Loucy (cell line): Measurements from ENCODE around the gene COX7A2L.

Experiments
- H2AFZ ChIP-seq: fragments of 200-600 bp; sonication (generic); 2 replicates; pipeline ENCODE4 v1.6.0; 2016; ENCODE audit warnings: antibody characterized with exemption, mild to moderate bottlenecking, low read length, moderate library complexity
- H3F3A ChIP-seq: fragments of 200-600 bp; 2 replicates; pipeline ENCODE4 v1.6.0; 2016; ENCODE audit warnings: antibody characterized with exemption, low read depth, mild to moderate bottlenecking
- H3K27me3 ChIP-seq: fragments of 200-600 bp; sonication (generic); 2 replicates; pipeline ENCODE4 v1.6.1; 2014; ENCODE audit warnings: low read length, mild to moderate bottlenecking; ENCODE audit not compliant: insufficient read depth, poor library complexity, severe bottlenecking
- H3K36me3 ChIP-seq: fragments of 200-600 bp; sonication (generic); 2 replicates; pipeline ENCODE4 v1.6.1; 2016; ENCODE audit warnings: low read length; ENCODE audit not compliant: insufficient read depth
- H3K4me1 ChIP-seq: fragments of 200-600 bp; sonication (generic); 2 replicates; pipeline ENCODE4 v1.5.1; 2014; ENCODE audit warnings: low read length, mild to moderate bottlenecking; ENCODE audit not compliant: insufficient read depth, poor library complexity, severe bottlenecking
- H3K4me2 ChIP-seq: fragments of 200-600 bp; sonication (generic); 2 replicates; pipeline ENCODE4 v1.6.0; 2014; ENCODE audit warnings: antibody characterized with exemption, low read length, low read depth, mild to moderate bottlenecking; ENCODE audit not compliant: poor library complexity, severe bottlenecking
- H3K4me3 ChIP-seq: fragments of 200-600 bp; sonication (generic); 2 replicates; pipeline ENCODE4 v1.5.1; 2014; ENCODE audit warnings: low read length, mild to moderate bottlenecking, mixed read lengths; ENCODE audit not compliant: poor library complexity, severe bottlenecking
- H3K79me2 ChIP-seq: fragments of 200-600 bp; sonication (generic); 2 replicates; pipeline ENCODE4 v1.6.1; 2014; ENCODE audit warnings: low read length; ENCODE audit not compliant: insufficient read depth
- H3K9ac ChIP-seq: fragments of 200-600 bp; sonication (generic); 2 replicates; pipeline ENCODE4 v1.6.0; 2014; ENCODE audit warnings: mild to moderate bottlenecking, low read depth, low read length, moderate library complexity; ENCODE audit not compliant: poor library complexity, severe bottlenecking
- H3K9me2 ChIP-seq: fragments of 200-600 bp; sonication (generic); replicated peaks from 2 replicates; pipeline ENCODE4 v1.6.1; 2016; ENCODE audit warnings: low read depth, low read length, mixed read lengths
- H3K9me3 ChIP-seq: fragments of 200-600 bp; sonication (generic); 2 replicates; pipeline ENCODE4 v1.6.1; 2014; ENCODE audit warnings: mild to moderate bottlenecking, antibody characterized with exemption, low read length, low read depth; ENCODE audit not compliant: insufficient read depth
- H4K20me1 ChIP-seq: fragments of 200-600 bp; sonication (generic); 2 replicates; pipeline ENCODE4 v1.6.0; 2014; ENCODE audit warnings: antibody characterized with exemption, low read length, mild to moderate bottlenecking; ENCODE audit not compliant: insufficient read depth, poor library complexity, severe bottlenecking
- EZH2phosphoT487 ChIP-seq: fragments of 200-600 bp; IDR thresholded peaks from 2 replicates; pipeline ENCODE4 v1.6.1; 2018; ENCODE audit warnings: antibody characterized with exemption, mild to moderate bottlenecking, moderate library complexity, borderline replicate concordance
- TF ChIP-seq, protein P1 (sequence below): fragments of 200-600 bp; sonication (generic); conservative IDR thresholded peaks from 2 replicates; pipeline ENCODE4 v1.5.1; 2014; ENCODE audit warnings: mild to moderate bottlenecking, antibody characterized with exemption, low read length

The COX7A2L gene

DNA sequence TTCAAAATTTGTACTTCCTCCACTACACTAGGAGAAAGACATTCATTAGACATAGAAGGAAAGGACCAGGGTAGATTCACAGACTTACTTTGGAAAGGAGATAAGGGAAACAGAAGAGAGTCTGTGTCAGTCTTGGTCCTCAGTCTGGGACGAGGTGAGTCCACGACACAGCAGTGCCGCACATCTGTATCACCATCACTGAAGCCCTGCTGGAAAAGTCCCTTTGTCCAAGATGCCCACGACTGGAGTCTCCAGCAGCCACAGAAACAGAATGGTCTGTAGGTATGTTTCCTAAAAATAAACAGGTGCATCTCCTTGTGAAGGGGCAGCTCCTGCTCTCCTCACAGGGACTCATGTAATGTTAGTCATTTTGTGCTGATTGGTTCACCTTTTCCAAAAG lies 27.4 kb downstream of the COX7A2L start:
- Histone ChIP-seq H4K20me1 (no peaks in the 10 kb centered on the region), H2AFZ (no peak overlapping the region), H3K4me2 (no peak overlapping the region), H3F3A (no peaks in the 10 kb centered on the region), H3K27me3 (no peaks in the 10 kb centered on the region), H3K9me2 (no peaks in the 10 kb centered on the region), H3K9me3 (no peaks in the 10 kb centered on the region), H3K36me3 (peaks cover 43% of the 10 kb centered on the region; the same call in 1 of the 2 replicates), H3K79me2 (no peaks in the 10 kb centered on the region), H3K4me1 (no peaks in the 10 kb centered on the region), H3K4me3 (no peak overlapping the region), H3K9ac (no peak overlapping the region)
- TF ChIP-seq, protein P1, sequence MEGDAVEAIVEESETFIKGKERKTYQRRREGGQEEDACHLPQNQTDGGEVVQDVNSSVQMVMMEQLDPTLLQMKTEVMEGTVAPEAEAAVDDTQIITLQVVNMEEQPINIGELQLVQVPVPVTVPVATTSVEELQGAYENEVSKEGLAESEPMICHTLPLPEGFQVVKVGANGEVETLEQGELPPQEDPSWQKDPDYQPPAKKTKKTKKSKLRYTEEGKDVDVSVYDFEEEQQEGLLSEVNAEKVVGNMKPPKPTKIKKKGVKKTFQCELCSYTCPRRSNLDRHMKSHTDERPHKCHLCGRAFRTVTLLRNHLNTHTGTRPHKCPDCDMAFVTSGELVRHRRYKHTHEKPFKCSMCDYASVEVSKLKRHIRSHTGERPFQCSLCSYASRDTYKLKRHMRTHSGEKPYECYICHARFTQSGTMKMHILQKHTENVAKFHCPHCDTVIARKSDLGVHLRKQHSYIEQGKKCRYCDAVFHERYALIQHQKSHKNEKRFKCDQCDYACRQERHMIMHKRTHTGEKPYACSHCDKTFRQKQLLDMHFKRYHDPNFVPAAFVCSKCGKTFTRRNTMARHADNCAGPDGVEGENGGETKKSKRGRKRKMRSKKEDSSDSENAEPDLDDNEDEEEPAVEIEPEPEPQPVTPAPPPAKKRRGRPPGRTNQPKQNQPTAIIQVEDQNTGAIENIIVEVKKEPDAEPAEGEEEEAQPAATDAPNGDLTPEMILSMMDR: no peak
- TF ChIP-seq EZH2phosphoT487: no peak

DNA sequence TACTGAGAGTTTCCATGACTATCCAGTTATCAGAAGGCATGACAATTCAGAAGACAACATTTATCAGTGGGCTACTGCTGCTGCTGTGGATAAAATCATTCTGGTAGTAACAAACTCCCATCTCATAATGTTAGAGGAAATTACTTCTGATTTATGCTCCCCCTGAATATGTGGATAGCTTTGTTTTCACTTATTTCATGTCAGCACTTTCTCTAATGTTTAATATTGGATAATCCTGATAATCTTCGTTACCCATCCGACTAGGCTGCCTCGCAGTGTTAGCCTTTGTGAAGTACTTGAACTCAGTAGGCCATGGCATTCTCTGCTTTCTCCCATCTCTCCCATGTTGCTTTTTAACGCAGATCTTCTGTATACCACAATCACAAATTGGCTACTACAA lies 28.4 kb downstream of the COX7A2L start:
- Histone ChIP-seq H3K4me3 (no peak overlapping the region), H3F3A (no peaks in the 10 kb centered on the region), H3K4me2 (no peak overlapping the region), H4K20me1 (no peaks in the 10 kb centered on the region), H2AFZ (no peak overlapping the region), H3K36me3 (peaks cover 43% of the 10 kb centered on the region; the same call in 1 of the 2 replicates), H3K27me3 (no peaks in the 10 kb centered on the region), H3K9me2 (no peaks in the 10 kb centered on the region), H3K79me2 (no peaks in the 10 kb centered on the region), H3K9me3 (no peaks in the 10 kb centered on the region), H3K4me1 (no peaks in the 10 kb centered on the region), H3K9ac (no peak overlapping the region)
- TF ChIP-seq EZH2phosphoT487: no peak
- TF ChIP-seq, protein P1: no peak

DNA sequence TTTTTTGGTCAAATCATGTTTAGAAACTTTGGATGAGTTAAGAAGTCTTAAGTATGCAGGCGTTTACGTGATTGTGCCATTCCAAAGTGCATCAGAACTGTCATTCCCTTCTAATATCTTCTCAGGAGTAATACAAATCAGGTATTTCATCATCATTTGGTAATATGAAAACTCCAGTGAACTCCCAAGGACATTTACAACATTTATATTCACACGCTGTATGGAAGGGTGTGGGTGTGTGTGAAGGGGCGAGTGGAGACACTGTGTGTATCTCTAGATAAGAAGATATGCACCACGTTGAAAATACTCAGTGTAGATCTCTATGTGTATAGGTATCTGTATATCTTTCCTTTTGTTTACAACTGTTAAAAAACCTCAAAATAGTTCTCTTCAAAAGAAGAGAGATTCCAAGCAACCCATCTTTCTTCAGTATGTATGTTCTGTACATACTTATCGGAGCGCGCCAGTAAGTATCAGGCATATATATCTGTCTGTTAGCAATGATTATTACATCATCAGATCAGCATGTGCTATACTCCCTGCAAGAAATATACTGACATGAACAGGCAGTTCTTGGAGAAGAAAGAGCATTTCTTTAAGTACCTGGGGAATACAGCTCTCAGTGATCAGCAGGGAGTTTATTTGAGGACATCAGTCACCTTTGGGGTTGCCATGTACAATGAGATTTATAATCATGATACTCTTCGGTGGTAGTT lies 29.3 kb downstream of the COX7A2L start:
- TF ChIP-seq, protein P1: no peak
- no peak for TF ChIP-seq EZH2phosphoT487
- Histone ChIP-seq H3K4me3 (no peak overlapping the region), H3K9me2 (no peaks in the 10 kb centered on the region), H3K4me2 (no peak overlapping the region), H3K9me3 (no peaks in the 10 kb centered on the region), H3K36me3 (peaks cover 50% of the 10 kb centered on the region; the same call in 1 of the 2 replicates), H4K20me1 (no peaks in the 10 kb centered on the region), H3K27me3 (no peaks in the 10 kb centered on the region), H3K4me1 (no peaks in the 10 kb centered on the region), H3K9ac (no peak overlapping the region), H3F3A (no peaks in the 10 kb centered on the region), H3K79me2 (no peaks in the 10 kb centered on the region), H2AFZ (no peak overlapping the region)
